HepG2 (cell line): ENCODE data around the gene ZDHHC24. TPM values are rescaled to one million over a fixed set of nuclear protein-coding genes. Genes with fewer than 3 reads are reported as not detected.
A peak's percentile ranks its signal among the peaks of the same experiment; 100 is the strongest.

ENCODE experiments used
- ATF7-NPFF ChIP-seq: sonication (generic); formaldehyde crosslinking; IDR thresholded peaks from 2 replicates; pipeline ENCODE4 v1.8.1; 2023; ENCODE audit warnings: mild to moderate bottlenecking, low read depth, missing genetic modification reagents, moderate library complexity
- CCAR2 ChIP-seq: fragments of 200-400 bp; formaldehyde crosslinking; optimal IDR thresholded peaks from 2 replicates; pipeline ENCODE3; 2018; ENCODE audit warnings: low read depth, mild to moderate bottlenecking, low read length, moderate library complexity
- EP300 ChIP-seq, 3 experiments: sonication (generic) in 1 of 3; formaldehyde crosslinking in 1 of 3; IDR thresholded peaks; 2 replicates each; pipeline versions ENCODE4 v1.5.1 to v1.6.1; 2011 to 2020; ENCODE audit warnings: low read depth in 2 of 3, low read length in 2 of 3, borderline replicate concordance in 1 of 3, improper control_type of control experiment in 1 of 3, mild to moderate bottlenecking in 1 of 3, missing genetic modification reagents in 1 of 3, moderate library complexity in 1 of 3
- FOXM1 ChIP-seq: sonication (generic); formaldehyde crosslinking; IDR thresholded peaks from 2 replicates; pipeline ENCODE4 v1.5.0; 2020; ENCODE audit warnings: missing genetic modification reagents
- HMG20A ChIP-seq: IDR thresholded peaks from 2 replicates; pipeline ENCODE4 v1.6.1; 2016; ENCODE audit warnings: borderline replicate concordance
- ISL2 ChIP-seq: sonication (generic); formaldehyde crosslinking; IDR thresholded peaks from 2 replicates; pipeline ENCODE4 v1.5.0; 2020; ENCODE audit warnings: missing genetic modification reagents
- JDP2 ChIP-seq: sonication (generic); formaldehyde crosslinking; IDR thresholded peaks from 2 replicates; pipeline ENCODE4 v1.8.1; 2022; ENCODE audit warnings: missing genetic modification reagents, borderline replicate concordance
- MEIS2 ChIP-seq: sonication (generic); formaldehyde crosslinking; IDR thresholded peaks from 2 replicates; pipeline ENCODE4 v1.9.0; 2021; ENCODE audit warnings: mild to moderate bottlenecking, missing genetic modification reagents
- NR2F1 ChIP-seq, 2 experiments: fragments of 450-650 bp in 1 of 2; formaldehyde crosslinking in 1 of 2; IDR thresholded peaks; 2 replicates each; pipeline versions ENCODE4 v1.5.0 to v1.6.1; 2016 to 2020; ENCODE audit warnings: mild to moderate bottlenecking in 1 of 2, missing compliant biosample characterization in 1 of 2, missing genetic modification reagents in 1 of 2, moderate library complexity in 1 of 2
- RNF2 ChIP-seq: fragments of 450-650 bp; conservative IDR thresholded peaks from 2 replicates; pipeline ENCODE4 v1.6.1; 2016; ENCODE audit warnings: low read depth
- SMC3 ChIP-seq: IDR thresholded peaks from 2 replicates; pipeline ENCODE4 v1.6.1; 2011; ENCODE audit warnings: low read length, improper control_type of control experiment
- SP1 ChIP-seq, 2 experiments: fragments of 450-650 bp in 1 of 2; sonication (generic) in 1 of 2; formaldehyde crosslinking in 1 of 2; IDR thresholded peaks; 2 replicates each; pipeline versions ENCODE4 v1.4.0 to v1.6.1; 2016 to 2020; ENCODE audit warnings: missing genetic modification reagents in 1 of 2
- ZBTB20 ChIP-seq: sonication (generic); formaldehyde crosslinking; IDR thresholded peaks from 2 replicates; pipeline ENCODE4 v1.8.1; 2023; ENCODE audit warnings: missing genetic modification reagents, low read depth, mild to moderate bottlenecking, borderline replicate concordance
- ZNF792 ChIP-seq: IDR thresholded peaks from 2 replicates; pipeline ENCODE4 v1.6.1; 2016
- polyA plus RNA-seq, 8 experiments: library from polyadenylated mRNA; depleted of rRNA in 3 of 8; stranded (reverse) in 7 of 8; unstranded in 1 of 8; fragments of >200 nt; fragmentation: Illumina TruSeq in 4 of 8; extraction: Trizol in 4 of 8; gene quantifications; 2 replicates each; pipeline versions ENCODE4 v1.2.1 to v1.2.3, GENCODE V29; 2011 to 2016; ENCODE audit warnings: low read depth in 4 of 8, missing spikeins in 1 of 8, mixed read lengths in 1 of 8; ENCODE audit not compliant: insufficient read depth in 1 of 8
- total RNA-seq, 5 experiments: library from RNA; depleted of rRNA; stranded (reverse); fragments of >200 nt; fragmentation: Illumina TruSeq; extraction: Trizol; gene quantifications; 2 replicates each; pipeline ENCODE4 v1.2.3, GENCODE V29; 2016; ENCODE audit warnings: low read depth in 1 of 5
- TF ChIP-seq, protein P1 (sequence below): sonication (generic); formaldehyde crosslinking; IDR thresholded peaks from 2 replicates; pipeline ENCODE4 v1.8.0; 2022; ENCODE audit warnings: missing genetic modification reagents, low read depth, mild to moderate bottlenecking, borderline replicate concordance
- TF ChIP-seq, protein P2 (sequence below): sonication (generic); formaldehyde crosslinking; IDR thresholded peaks from 2 replicates; pipeline ENCODE4 v1.9.0; 2021; ENCODE audit warnings: mild to moderate bottlenecking, missing genetic modification reagents
- TF ChIP-seq, protein P3 (sequence below): sonication (generic); formaldehyde crosslinking; IDR thresholded peaks from 2 replicates; pipeline ENCODE4 v1.4.0; 2020; ENCODE audit warnings: mild to moderate bottlenecking, missing genetic modification reagents, borderline replicate concordance

The ZDHHC24 gene
- total and polyA plus RNA-seq, 2 of the 13 experiments (the other 11 are each of a cell fraction or from before 2014, with no cell fraction given), result 4.3 TPM

DNA sequence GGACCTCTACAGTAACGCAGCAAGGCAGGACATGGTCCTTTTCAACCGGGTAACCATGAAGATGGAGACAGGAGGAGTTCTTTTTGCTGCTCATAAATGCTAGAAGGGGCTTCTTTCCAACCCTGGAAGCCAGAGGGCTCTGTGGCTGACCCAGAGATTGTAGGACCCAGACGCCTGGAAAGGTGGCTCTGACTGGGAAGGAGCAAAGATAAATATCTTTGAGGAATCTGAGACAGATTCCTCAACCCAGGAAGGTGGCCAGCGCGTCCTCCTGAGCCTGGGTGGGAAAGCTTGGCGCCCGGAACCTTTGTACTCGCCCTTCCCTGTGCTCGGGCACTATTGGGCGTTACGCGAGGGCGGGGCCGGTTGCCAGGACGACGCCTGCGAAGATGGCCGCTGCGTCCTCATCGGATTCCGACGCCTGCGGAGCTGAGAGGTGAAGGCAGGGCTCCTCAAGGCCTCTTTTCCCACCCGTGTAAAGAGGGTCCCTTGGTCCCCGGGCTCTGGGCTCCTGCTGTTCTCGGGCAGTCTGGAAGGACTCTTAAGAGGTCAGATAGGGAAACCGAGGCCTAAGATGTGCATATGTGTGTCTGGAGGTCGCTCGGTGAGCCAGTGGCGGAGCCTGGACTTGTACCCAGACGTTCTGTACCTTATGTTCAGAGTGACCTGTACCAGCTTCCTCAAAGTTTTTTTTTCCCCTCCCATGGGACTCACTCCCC lies 35.4 kb downstream of the ZDHHC24 start, which contains the start of gene BBS1 (continued):
- peak; percentile 64 for TF ChIP-seq CCAR2
- TF ChIP-seq, protein P1, sequence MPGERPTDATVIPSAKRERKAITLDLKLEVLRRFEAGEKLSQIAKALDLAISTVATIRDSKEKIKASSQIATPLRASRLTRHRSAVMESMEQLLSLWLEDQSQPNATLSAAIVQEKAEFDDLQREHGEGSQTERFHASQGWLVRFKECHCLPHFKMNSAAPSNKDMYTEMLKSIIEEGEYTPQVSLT (CRISPR knock-in tag), result no peak
- peak; percentile 51; the same call in 1 of the 2 replicates for TF ChIP-seq ZNF792
- TF ChIP-seq NR2F1 (CRISPR knock-in tag; IDR thresholded peaks at IDR 0.05), result no peak
- no peak for TF ChIP-seq RNF2
- TF ChIP-seq ATF7-NPFF (CRISPR knock-in tag), result 0 out of 2 replicates have a peak, but pooled peaks have one; percentile 50
- no peak for TF ChIP-seq JDP2 (CRISPR knock-in tag)
- no peak; the same call in 1 of the 2 replicates for TF ChIP-seq ZBTB20 (CRISPR knock-in tag)
- no peak for TF ChIP-seq SP1 (IDR thresholded peaks at IDR 0.05)
- TF ChIP-seq SP1 (CRISPR knock-in tag; IDR thresholded peaks at IDR 0.05), result peak; percentile 99
- TF ChIP-seq, protein P2, sequence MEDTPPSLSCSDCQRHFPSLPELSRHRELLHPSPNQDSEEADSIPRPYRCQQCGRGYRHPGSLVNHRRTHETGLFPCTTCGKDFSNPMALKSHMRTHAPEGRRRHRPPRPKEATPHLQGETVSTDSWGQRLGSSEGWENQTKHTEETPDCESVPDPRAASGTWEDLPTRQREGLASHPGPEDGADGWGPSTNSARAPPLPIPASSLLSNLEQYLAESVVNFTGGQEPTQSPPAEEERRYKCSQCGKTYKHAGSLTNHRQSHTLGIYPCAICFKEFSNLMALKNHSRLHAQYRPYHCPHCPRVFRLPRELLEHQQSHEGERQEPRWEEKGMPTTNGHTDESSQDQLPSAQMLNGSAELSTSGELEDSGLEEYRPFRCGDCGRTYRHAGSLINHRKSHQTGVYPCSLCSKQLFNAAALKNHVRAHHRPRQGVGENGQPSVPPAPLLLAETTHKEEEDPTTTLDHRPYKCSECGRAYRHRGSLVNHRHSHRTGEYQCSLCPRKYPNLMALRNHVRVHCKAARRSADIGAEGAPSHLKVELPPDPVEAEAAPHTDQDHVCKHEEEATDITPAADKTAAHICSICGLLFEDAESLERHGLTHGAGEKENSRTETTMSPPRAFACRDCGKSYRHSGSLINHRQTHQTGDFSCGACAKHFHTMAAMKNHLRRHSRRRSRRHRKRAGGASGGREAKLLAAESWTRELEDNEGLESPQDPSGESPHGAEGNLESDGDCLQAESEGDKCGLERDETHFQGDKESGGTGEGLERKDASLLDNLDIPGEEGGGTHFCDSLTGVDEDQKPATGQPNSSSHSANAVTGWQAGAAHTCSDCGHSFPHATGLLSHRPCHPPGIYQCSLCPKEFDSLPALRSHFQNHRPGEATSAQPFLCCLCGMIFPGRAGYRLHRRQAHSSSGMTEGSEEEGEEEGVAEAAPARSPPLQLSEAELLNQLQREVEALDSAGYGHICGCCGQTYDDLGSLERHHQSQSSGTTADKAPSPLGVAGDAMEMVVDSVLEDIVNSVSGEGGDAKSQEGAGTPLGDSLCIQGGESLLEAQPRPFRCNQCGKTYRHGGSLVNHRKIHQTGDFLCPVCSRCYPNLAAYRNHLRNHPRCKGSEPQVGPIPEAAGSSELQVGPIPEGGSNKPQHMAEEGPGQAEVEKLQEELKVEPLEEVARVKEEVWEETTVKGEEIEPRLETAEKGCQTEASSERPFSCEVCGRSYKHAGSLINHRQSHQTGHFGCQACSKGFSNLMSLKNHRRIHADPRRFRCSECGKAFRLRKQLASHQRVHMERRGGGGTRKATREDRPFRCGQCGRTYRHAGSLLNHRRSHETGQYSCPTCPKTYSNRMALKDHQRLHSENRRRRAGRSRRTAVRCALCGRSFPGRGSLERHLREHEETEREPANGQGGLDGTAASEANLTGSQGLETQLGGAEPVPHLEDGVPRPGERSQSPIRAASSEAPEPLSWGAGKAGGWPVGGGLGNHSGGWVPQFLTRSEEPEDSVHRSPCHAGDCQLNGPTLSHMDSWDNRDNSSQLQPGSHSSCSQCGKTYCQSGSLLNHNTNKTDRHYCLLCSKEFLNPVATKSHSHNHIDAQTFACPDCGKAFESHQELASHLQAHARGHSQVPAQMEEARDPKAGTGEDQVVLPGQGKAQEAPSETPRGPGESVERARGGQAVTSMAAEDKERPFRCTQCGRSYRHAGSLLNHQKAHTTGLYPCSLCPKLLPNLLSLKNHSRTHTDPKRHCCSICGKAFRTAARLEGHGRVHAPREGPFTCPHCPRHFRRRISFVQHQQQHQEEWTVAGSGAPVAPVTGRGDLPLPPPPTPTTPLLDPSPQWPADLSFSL (CRISPR knock-in tag), result no peak
- peak; percentile 56; the same call in 1 of the 2 replicates for TF ChIP-seq MEIS2 (CRISPR knock-in tag)
- TF ChIP-seq, protein P3, sequence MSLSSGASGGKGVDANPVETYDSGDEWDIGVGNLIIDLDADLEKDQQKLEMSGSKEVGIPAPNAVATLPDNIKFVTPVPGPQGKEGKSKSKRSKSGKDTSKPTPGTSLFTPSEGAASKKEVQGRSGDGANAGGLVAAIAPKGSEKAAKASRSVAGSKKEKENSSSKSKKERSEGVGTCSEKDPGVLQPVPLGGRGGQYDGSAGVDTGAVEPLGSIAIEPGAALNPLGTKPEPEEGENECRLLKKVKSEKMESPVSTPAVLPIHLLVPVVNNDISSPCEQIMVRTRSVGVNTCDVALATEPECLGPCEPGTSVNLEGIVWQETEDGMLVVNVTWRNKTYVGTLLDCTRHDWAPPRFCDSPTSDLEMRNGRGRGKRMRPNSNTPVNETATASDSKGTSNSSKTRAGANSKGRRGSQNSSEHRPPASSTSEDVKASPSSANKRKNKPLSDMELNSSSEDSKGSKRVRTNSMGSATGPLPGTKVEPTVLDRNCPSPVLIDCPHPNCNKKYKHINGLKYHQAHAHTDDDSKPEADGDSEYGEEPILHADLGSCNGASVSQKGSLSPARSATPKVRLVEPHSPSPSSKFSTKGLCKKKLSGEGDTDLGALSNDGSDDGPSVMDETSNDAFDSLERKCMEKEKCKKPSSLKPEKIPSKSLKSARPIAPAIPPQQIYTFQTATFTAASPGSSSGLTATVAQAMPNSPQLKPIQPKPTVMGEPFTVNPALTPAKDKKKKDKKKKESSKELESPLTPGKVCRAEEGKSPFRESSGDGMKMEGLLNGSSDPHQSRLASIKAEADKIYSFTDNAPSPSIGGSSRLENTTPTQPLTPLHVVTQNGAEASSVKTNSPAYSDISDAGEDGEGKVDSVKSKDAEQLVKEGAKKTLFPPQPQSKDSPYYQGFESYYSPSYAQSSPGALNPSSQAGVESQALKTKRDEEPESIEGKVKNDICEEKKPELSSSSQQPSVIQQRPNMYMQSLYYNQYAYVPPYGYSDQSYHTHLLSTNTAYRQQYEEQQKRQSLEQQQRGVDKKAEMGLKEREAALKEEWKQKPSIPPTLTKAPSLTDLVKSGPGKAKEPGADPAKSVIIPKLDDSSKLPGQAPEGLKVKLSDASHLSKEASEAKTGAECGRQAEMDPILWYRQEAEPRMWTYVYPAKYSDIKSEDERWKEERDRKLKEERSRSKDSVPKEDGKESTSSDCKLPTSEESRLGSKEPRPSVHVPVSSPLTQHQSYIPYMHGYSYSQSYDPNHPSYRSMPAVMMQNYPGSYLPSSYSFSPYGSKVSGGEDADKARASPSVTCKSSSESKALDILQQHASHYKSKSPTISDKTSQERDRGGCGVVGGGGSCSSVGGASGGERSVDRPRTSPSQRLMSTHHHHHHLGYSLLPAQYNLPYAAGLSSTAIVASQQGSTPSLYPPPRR (CRISPR knock-in tag), result no peak
- no peak for TF ChIP-seq HMG20A (CRISPR knock-in tag)
- TF ChIP-seq EP300 (IDR thresholded peaks at IDR 0.05; ENCODE audit: low read depth in 2 of 2, low read length in 2 of 2), result no peak; a peak in 1 of 4 replicates
- no peak for TF ChIP-seq EP300 (CRISPR knock-in tag; IDR thresholded peaks at IDR 0.05; ENCODE audit: borderline replicate concordance)
- TF ChIP-seq FOXM1, result no peak
- 0 out of 2 replicates have a peak, but pooled peaks have one; percentile 37 for TF ChIP-seq ISL2
- no peak for TF ChIP-seq SMC3
